Glutamatergic neuron (in vitro differentiated cells): ENCODE results near the gene KLHL40. TPM values are rescaled to one million over a fixed set of nuclear protein-coding genes. Genes with fewer than 3 reads are reported as not detected.

Source experiments
- DNase-seq: peaks from one replicate; pipeline ENCODE4 v3.0.0; 2022
- H3K27ac Mint-ChIP-seq: one replicate; pipeline ENCODE4 v1.8.0; 2020; ENCODE audit warnings: mild to moderate bottlenecking, mixed read lengths, inconsistent platforms; ENCODE audit not compliant: unreplicated experiment
- H3K27me3 Mint-ChIP-seq: one replicate; pipeline ENCODE4 v1.8.0; 2020; ENCODE audit warnings: mild to moderate bottlenecking, moderate library complexity, mixed read lengths, inconsistent platforms; ENCODE audit not compliant: unreplicated experiment
- H3K36me3 Mint-ChIP-seq: one replicate; pipeline ENCODE4 v1.8.0; 2020; ENCODE audit warnings: mild to moderate bottlenecking, mixed read lengths, inconsistent platforms; ENCODE audit not compliant: unreplicated experiment
- H3K4me1 Mint-ChIP-seq: one replicate; pipeline ENCODE4 v1.8.0; 2020; ENCODE audit warnings: mild to moderate bottlenecking, low read depth, mixed read lengths, inconsistent platforms; ENCODE audit not compliant: unreplicated experiment
- H3K4me3 Mint-ChIP-seq: one replicate; pipeline ENCODE4 v1.8.0; 2020; ENCODE audit warnings: mild to moderate bottlenecking, mixed read lengths, inconsistent platforms; ENCODE audit not compliant: unreplicated experiment
- H3K9me3 Mint-ChIP-seq: one replicate; pipeline ENCODE4 v1.8.0; 2020; ENCODE audit warnings: mild to moderate bottlenecking, moderate library complexity, mixed read lengths, inconsistent platforms; ENCODE audit not compliant: unreplicated experiment
- total RNA-seq: library from RNA; stranded (reverse); fragmentation: NEBNext Ultra II Directional; extraction: Animal tissue kit (Norgen Biotek cat#: 25700); gene quantifications from one replicate; pipeline ENCODE4 v1.2.1, GENCODE V29; 2021; ENCODE audit not compliant: unreplicated experiment
- TF ChIP-seq, protein P1 (sequence below): fragments of 200-600 bp; sonication (generic); IDR thresholded peaks from one replicate; pipeline ENCODE4 v1.5.0; 2021; ENCODE audit not compliant: partially characterized antibody, unreplicated experiment

KLHL40 gene
- total RNA-seq, 1 donor from 2014 or later: 0.44 TPM

DNA sequence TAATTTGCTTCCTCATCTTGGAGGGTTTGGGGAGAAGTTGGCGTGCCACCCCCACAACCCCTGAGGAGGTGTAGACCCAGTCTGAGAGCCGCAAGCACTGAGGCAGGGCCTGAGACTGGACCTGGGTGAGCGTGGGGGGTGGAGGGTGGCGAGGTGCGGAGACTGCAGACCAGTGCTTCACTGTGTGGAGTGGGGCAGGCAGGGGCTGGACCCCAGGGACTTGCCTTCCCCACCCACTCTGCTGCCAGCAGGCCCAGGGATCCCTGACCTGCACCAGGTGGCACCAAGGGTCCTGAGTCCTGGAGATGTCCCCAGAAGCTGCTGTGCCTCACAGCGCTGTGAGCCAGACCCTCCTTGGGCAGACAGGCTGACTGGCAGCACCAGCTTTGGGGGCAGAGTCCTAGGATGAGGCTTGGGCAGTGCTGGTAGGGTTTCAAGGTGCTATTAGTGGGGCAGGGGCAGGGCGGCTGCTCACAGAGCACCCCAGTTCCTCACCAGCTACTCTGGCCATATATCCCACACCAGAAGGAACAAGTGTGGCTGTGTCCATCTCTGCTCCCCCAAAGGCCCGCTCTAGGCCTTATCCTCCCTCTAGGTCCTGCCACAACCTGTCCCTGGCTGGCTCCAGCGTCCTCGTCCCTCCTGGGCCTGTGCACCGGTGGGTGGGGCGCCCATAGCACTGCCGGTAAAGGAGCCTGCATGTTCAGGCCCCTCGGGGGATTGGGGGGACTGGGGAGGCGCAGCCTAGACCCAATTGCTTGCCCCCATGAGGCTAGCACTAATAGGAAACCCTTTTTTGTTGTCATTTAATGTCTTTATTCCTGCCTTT is 20.1 kb upstream of the KLHL40 start:
- Mint-ChIP-seq H3K9me3 (peaks cover 23% of the 10 kb centered on the region), H3K27ac (peak overlapping the region; percentile 100), H3K36me3 (peaks cover 7% of the 10 kb centered on the region), H3K27me3 (peaks cover 11% of the 10 kb centered on the region), H3K4me1 (peaks cover 34% of the 10 kb centered on the region), H3K4me3 (no peak overlapping the region)
- TF ChIP-seq, protein P1, sequence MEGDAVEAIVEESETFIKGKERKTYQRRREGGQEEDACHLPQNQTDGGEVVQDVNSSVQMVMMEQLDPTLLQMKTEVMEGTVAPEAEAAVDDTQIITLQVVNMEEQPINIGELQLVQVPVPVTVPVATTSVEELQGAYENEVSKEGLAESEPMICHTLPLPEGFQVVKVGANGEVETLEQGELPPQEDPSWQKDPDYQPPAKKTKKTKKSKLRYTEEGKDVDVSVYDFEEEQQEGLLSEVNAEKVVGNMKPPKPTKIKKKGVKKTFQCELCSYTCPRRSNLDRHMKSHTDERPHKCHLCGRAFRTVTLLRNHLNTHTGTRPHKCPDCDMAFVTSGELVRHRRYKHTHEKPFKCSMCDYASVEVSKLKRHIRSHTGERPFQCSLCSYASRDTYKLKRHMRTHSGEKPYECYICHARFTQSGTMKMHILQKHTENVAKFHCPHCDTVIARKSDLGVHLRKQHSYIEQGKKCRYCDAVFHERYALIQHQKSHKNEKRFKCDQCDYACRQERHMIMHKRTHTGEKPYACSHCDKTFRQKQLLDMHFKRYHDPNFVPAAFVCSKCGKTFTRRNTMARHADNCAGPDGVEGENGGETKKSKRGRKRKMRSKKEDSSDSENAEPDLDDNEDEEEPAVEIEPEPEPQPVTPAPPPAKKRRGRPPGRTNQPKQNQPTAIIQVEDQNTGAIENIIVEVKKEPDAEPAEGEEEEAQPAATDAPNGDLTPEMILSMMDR: no peak
- no peak for DNase-seq

DNA sequence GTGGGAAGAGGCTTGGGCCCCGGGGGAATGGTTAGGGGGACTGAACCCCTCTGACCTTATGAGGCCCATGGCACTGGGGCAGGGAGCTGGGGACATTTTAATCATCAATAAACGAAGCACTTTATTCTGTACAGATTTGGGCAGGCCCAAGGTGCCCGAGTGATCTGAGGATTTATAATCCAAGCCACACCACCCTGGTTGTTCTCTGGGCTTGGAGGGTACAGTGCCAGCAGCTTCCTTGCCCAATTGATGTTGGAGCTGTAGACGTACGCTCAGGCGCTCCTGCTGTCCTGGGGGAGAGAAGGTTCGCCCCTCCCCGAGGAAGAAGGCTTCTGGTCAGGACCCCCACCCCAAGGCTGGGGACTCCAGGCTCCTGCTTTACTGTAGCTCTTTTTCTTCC is 19.3 kb upstream of the KLHL40 start:
- TF ChIP-seq, protein P1: no peak
- Mint-ChIP-seq H3K4me3 (no peak overlapping the region), H3K36me3 (peaks cover 7% of the 10 kb centered on the region), H3K9me3 (peaks cover 21% of the 10 kb centered on the region), H3K27ac (peak overlapping the region; percentile 100), H3K27me3 (peaks cover 11% of the 10 kb centered on the region), H3K4me1 (peaks cover 34% of the 10 kb centered on the region)
- DNase-seq: no peak

DNA sequence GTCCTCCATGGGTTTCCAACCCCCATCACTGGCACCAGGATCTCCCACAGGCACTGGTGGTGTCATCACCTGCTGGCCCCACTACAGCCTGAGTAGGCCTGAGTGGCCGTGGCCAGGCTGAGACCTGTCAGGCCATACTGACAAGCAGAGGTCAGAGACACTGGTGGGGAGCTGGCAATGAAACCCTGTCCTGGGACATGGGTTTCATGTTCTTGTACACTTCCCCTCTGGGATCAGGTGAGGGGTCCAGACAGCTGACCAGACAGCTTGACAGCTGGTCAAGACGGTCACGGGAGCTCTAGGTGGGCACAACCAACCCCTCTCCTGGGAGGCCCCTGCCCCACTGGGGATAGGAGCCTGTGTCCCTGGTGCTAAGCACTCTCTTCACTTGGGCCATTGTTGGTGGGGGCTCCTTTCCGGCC is 18.7 kb upstream of the KLHL40 start:
- TF ChIP-seq, protein P1: no peak
- DNase-seq: no peak
- H3K4me3 Mint-ChIP-seq: peak overlapping the region; percentile 30
- H3K27ac Mint-ChIP-seq: peak overlapping the region; percentile 100
- H3K36me3 Mint-ChIP-seq: peaks cover 4% of the 10 kb centered on the region
- peaks cover 11% of the 10 kb centered on the region for H3K27me3 Mint-ChIP-seq
- peaks cover 21% of the 10 kb centered on the region for H3K9me3 Mint-ChIP-seq
- H3K4me1 Mint-ChIP-seq: peaks cover 32% of the 10 kb centered on the region

DNA sequence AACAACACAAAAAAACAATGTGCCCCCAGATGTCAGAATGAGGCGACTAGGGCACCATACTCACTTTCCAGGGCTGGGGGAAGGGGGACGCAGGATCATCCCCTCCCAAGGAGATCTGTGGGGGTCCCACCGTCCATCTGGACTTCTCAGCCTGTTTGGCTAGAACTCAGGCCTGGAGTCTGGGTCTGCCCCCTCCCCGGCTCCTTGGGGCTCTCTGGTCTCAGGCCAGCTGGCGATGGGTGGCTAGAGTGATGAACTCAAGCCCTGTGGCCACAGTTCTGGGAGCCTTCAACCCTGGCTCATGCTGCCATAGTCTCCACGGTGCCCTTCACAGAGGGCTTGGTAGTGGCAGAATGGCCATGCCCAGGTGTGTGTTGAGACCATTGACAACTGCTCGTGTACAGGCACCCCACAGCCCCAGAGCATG is 18.2 kb upstream of the KLHL40 start:
- Mint-ChIP-seq H3K36me3 (peaks cover 4% of the 10 kb centered on the region), H3K27me3 (peaks cover 11% of the 10 kb centered on the region), H3K4me1 (peaks cover 32% of the 10 kb centered on the region), H3K27ac (peak overlapping the region; percentile 100), H3K9me3 (peaks cover 23% of the 10 kb centered on the region), H3K4me3 (peak overlapping the region; percentile 75)
- no peak for DNase-seq
- TF ChIP-seq, protein P1: no peak
